Skeletal muscle satellite cell (primary cell): ENCODE results near the gene ASB14.

Source experiments
- H3K27me3 ChIP-seq: 2 replicates; pipeline ENCODE4 v1.7.0; 2013; ENCODE audit warnings: low read length; ENCODE audit not compliant: control insufficient read depth, insufficient read depth
- H3K36me3 ChIP-seq: 2 replicates; pipeline ENCODE4 v1.7.0; 2013; ENCODE audit warnings: mild to moderate bottlenecking, control low read depth, low read length; ENCODE audit not compliant: insufficient read depth
- H3K4me1 ChIP-seq: 2 replicates; pipeline ENCODE4 v1.7.0; 2013; ENCODE audit warnings: low read length; ENCODE audit not compliant: control insufficient read depth, insufficient read depth
- H3K4me2 ChIP-seq: 2 replicates; pipeline ENCODE4 v1.7.0; 2013; ENCODE audit warnings: mild to moderate bottlenecking, low read length
- H3K4me3 ChIP-seq: 2 replicates; pipeline ENCODE4 v1.7.0; 2013; ENCODE audit warnings: low read length
- H3K9ac ChIP-seq: 2 replicates; pipeline ENCODE4 v1.7.0; 2013; ENCODE audit warnings: mild to moderate bottlenecking, low read depth, low read length, moderate library complexity
- H3K9me3 ChIP-seq: replicated peaks from 2 replicates; pipeline ENCODE4 v1.7.0; 2013; ENCODE audit warnings: mild to moderate bottlenecking, control low read depth, low read length

Gene ASB14

DNA sequence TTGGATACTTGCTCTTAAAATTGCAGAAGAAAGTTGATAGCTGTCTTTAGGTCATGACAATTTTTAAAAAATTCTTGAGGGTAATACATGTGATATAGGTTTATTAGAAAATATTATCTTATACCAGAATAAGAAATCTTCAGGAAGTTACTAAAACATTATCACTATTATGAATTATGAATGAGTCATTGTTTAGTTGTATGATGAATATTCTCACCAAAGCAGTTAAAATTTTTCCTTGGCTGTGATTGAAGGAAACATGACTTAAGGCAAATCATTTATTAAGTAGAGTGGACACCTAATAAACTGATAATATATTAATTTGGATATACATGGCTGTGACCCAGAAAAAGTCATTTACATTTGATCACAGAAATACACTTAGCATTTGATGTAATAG lies 34.8 kb downstream of the ASB14 start:
- H3K36me3 ChIP-seq: peaks cover 45% of the 10 kb centered on the region
- no peak overlapping the region for H3K4me2 ChIP-seq
- no peak overlapping the region for H3K9ac ChIP-seq
- H3K4me1 ChIP-seq: peaks cover 4% of the 10 kb centered on the region
- no peak overlapping the region for H3K4me3 ChIP-seq
- no peaks in the 10 kb centered on the region for H3K27me3 ChIP-seq
- no peaks in the 10 kb centered on the region for H3K9me3 ChIP-seq

DNA sequence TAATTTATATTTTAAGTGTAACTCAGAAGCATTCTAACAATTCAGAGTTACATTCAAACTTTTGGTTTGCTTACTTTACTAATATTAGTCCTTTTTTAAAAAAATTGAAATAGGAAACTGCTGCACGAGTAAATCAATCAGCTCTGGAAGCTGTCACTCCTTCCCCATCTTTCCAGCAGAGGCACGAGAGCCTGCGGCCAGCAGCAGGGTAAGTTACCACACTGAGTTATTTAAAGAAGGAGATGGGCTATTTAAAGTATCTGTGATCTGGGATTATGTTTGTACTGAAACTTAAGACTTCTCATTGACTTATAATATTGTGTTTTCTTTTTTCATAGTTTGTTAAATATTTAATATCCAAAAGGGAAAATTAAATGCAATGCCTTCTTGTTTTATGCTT lies 35.6 kb downstream of the ASB14 start:
- Histone ChIP-seq H3K36me3 (peaks cover 42% of the 10 kb centered on the region), H3K4me3 (no peak overlapping the region), H3K4me1 (peaks cover 7% of the 10 kb centered on the region), H3K4me2 (no peak overlapping the region), H3K9me3 (no peaks in the 10 kb centered on the region), H3K27me3 (no peaks in the 10 kb centered on the region), H3K9ac (no peak overlapping the region)

DNA sequence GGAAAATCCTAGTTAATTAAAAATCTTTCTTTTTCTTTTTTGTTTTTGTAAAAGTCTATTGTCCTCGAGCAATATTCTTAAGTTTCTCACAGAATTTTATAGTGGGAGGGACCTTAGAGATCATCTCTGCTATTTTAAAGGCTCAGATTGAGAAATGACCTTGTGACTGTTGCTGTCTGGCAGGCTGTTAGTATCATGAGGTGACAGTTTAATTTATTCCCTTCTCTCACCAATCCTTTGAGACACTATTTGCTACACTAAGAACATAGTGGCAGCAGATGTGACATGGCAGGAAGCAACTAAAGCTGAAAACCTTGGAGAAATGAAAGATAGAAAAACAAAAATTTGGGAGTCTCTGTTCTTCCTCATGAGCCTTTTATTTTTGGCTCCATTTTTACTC lies 40.1 kb downstream of the ASB14 start:
- Histone ChIP-seq H3K4me2 (no peak overlapping the region), H3K9ac (no peak overlapping the region), H3K27me3 (no peaks in the 10 kb centered on the region), H3K4me1 (peaks cover 7% of the 10 kb centered on the region), H3K36me3 (peaks cover 33% of the 10 kb centered on the region), H3K4me3 (no peak overlapping the region), H3K9me3 (no peaks in the 10 kb centered on the region)

DNA sequence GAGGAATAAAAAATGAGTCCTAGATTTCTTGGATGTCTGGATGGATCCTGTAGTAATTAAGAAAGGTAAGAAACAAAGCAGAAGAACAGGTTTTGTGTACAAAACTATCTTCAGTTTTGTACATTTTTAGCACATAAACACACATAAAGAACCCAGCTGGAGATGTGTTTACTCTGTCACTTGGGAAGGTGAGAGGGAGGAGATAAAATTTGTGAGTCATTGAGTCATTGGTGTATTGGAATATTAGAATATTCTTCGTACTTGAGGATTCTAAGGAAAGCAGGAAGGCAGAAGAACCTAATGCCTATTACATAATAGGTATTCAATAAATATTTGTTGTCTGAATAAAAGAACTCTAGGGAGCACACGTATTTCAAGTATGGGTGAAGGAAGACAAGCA lies 47.5 kb downstream of the ASB14 start:
- Histone ChIP-seq H3K27me3 (no peaks in the 10 kb centered on the region), H3K9ac (no peak overlapping the region), H3K4me1 (no peaks in the 10 kb centered on the region), H3K9me3 (no peaks in the 10 kb centered on the region), H3K4me2 (no peak overlapping the region), H3K36me3 (peaks cover 58% of the 10 kb centered on the region), H3K4me3 (no peak overlapping the region)

DNA sequence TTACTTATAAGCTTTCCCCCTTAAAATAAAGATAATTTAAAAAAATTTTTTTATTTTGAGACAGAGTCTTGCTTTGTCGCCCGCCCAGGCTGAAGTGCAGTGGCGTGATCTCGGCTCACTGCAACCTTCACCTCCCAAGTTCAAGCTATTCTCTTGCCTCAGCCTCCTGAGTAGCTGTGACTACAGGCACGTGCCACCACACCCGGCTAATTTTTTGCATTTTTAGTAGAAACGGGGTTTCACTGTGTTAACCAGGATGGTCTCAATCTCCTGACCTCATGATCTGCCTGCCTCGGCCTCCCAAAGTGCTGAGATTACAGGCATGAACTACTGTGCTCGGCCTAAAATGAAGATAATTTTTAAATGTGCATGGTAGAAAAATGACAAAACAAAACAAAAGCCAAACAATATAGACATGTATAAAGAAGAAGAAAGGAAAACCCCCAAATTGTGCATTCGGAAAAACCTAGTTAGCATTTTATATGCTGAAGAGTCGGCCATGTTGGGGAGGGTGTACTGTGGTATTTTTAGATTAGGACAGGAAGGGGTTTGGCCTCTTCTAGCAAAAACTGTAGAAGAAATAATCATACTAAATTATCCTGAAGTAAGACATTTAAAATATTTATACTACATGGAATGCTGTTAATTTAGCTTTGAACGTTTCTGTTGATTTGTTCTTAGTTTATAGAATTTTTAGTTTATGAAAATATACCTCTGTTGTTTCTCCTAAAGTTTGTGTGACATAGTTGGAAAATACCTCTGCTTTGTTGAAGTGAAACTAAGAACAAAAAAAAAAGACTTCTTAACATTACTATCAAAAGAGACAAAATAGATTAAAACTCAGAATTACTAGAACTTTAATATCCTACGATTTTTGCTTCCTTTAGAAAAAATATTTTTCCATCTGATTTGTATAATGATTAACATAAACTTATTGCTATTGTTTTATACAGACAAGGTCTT lies 57.6 kb downstream of the ASB14 start:
- Histone ChIP-seq H3K27me3 (no peaks in the 10 kb centered on the region), H3K36me3 (peaks cover 13% of the 10 kb centered on the region), H3K9me3 (no peaks in the 10 kb centered on the region), H3K4me3 (no peak overlapping the region), H3K9ac (no peak overlapping the region), H3K4me2 (no peak overlapping the region), H3K4me1 (peaks cover 4% of the 10 kb centered on the region)

DNA sequence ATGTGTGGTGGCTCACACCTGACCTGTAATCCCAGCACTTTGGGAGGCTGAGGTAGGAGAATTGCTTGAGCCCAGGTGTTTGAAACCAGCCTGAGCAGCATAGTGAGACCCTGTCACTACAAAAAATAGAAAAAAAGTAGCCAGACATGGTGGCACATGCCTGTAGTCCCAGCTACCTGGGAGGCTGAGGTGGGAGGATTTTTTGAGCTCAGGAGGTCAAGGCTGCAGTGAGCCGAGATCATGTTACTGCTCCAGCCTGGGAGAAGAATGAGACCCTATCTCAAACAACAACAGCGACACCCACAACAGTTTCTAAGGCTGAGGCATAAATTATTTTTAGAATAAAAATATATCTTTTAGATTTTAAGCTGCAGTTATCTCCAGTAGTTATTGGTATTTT lies 58.7 kb downstream of the ASB14 start:
- Histone ChIP-seq H3K27me3 (no peaks in the 10 kb centered on the region), H3K4me1 (peaks cover 14% of the 10 kb centered on the region), H3K4me2 (no peak overlapping the region), H3K4me3 (no peak overlapping the region), H3K9me3 (no peaks in the 10 kb centered on the region), H3K9ac (no peak overlapping the region), H3K36me3 (peaks cover 10% of the 10 kb centered on the region)

DNA sequence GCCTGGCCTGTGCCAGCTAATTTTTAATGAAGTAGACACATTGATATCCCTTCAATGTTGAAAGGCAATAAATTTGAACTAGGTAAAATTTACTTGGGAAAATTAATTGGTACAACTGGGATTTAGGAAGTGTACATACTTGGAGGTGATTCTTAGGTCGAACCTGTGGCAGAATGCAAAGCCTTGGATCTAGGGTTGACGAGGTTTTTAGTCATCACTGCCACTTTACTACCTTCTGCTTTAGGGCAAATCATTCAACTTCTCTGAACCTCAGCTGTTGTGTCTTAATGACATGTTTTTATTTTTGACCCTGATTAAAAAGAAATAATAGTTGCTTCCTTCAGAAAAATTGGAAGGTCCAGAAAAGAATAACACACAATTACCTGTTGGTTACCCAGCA lies 62.5 kb downstream of the ASB14 start:
- peaks cover 24% of the 10 kb centered on the region for H3K4me1 ChIP-seq
- no peak overlapping the region for H3K9ac ChIP-seq
- H3K9me3 ChIP-seq: no peaks in the 10 kb centered on the region
- H3K36me3 ChIP-seq: no peaks in the 10 kb centered on the region
- H3K4me3 ChIP-seq: no peak overlapping the region
- no peaks in the 10 kb centered on the region for H3K27me3 ChIP-seq
- H3K4me2 ChIP-seq: no peak overlapping the region

DNA sequence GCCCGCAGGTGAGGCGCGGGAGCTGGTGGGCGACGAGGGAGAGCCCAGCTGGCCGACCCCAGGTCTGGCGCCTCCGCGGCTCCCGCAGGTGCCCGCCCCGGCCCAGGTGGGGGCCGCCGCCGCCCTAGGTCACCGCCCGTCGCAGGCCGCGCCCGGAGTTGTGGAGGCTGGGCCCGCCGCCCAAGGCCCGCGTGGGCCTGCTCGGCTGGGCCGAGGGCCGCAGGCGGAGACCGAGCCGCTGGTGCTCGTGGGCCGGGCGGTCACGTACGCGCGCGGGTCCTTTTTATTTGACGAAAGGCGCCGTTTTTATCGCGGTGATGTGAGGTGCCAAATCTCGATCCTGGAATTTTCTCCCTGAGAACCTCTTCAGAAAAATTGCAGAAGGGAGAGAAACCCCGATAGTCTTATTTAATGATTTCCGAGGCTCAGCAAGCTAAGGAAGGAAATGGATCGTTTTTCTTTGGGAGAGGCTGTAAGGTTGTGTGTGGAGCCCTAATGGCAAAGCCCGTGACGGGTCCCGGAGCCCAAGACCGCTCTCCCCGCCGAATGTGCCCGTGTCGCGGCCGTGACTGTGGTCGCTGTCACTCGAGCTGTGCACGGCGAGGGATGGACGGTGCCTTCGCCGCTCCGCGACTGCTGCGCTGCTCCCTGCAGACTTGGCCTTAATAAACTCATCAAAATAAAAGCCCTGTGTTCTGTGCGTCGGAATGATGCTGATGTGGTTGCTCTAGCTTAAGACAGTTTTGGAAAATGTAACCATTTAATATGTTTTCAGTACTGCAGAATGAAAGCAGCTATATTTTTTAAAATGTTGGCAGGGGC lies 64.3 kb downstream of the ASB14 start:
- Histone ChIP-seq H3K4me1 (peaks cover 24% of the 10 kb centered on the region), H3K27me3 (no peaks in the 10 kb centered on the region), H3K36me3 (no peaks in the 10 kb centered on the region), H3K4me2 (peak overlapping the region; percentile 95), H3K9me3 (no peaks in the 10 kb centered on the region), H3K9ac (peak overlapping the region; percentile 84), H3K4me3 (peak overlapping the region; percentile 95)

DNA sequence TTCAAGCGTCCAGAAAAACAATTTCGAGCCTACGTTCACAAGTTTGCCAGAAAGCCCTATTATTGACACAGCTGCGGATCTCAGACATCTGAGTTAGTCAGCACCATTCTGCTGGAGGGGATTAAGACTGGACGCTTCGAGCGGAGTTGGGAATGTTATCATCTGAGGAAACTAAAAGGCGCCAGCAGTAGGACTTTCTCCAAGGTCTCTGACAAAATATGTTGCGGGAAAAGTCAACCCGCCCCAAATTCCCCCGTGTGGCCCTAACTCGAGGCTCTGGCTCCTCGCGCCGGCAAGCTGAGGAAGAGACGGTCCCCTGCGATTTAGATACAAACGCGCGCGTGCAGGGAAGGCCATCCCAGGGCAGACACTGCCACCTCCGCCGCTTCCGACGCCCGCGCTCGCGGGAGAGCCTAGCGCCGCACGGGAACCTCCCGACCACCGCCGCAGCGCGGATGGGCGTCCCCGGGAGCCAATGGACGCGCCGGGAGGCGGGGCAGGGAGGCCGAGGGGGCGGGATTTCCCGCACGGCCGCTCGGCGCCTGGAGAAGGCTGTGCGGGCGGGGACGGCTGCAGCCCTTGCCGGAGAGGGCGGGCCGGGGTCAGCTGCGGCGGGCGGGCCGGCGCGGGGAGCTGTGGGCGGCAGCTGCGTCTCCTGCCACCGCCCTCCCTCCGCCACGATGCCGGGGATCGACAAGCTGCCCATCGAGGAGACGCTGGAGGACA lies 65.1 kb downstream of the ASB14 start, which contains the start of gene APPL1:
APPL1 (plus strand) TSS at position 526 of the 726 bp plus-strand sequence; CDS start at position 681, 155 bp downstream.
- Histone ChIP-seq H3K4me2 (peak within 1 kb of the TSS; percentile 95), H3K9me3 (no peaks in the 10 kb centered on the region), H3K27me3 (no peaks in the 10 kb centered on the region), H3K36me3 (no peaks in the 10 kb centered on the region), H3K4me3 (peak within 1 kb of the TSS; percentile 95), H3K4me1 (peaks cover 24% of the 10 kb centered on the region), H3K9ac (peak within 1 kb of the TSS; percentile 84)

DNA sequence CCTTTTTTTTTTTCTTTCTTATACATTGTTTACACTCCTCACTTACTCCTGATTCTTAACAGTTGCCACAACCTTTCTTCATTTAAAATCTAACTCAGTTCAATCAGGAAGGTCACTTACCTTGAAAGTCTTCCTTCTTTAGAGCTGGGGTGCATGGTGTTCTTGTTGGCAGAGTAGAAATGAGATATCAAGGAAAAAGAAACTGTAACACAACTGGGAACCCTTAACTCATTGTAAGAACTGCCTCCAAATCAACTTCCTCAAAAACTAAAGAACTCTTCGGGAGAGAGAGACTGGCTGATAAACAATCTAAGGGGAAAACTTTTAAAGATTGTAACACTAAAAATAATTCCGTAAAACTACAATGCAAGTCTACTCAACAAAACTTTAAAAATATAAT lies 66.3 kb downstream of the ASB14 start:
- Histone ChIP-seq H3K36me3 (no peaks in the 10 kb centered on the region), H3K4me3 (no peak overlapping the region), H3K9ac (no peak overlapping the region), H3K4me2 (no peak overlapping the region), H3K4me1 (peaks cover 24% of the 10 kb centered on the region), H3K9me3 (no peaks in the 10 kb centered on the region), H3K27me3 (no peaks in the 10 kb centered on the region)

DNA sequence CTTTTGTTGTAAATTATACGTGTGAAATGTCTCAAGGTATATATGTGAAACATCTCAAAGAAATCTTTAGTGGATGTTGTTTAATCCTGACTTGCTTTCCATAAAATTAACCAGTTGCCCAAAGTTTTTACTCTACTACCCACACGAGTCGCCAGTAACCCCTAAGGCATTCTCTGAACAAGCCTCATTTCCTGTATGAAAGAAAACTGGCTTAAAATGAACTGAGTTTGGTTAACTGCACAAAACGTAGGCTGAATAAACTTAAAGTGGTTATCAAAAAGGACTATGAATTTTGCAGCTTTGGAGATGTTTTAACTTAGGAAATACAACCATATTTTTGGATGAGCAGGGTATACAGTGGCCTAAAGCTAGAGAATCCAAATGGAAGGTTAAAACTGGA lies 67.6 kb downstream of the ASB14 start:
- peaks cover 19% of the 10 kb centered on the region for H3K4me1 ChIP-seq
- H3K4me3 ChIP-seq: no peak overlapping the region
- no peaks in the 10 kb centered on the region for H3K27me3 ChIP-seq
- H3K9ac ChIP-seq: no peak overlapping the region
- H3K36me3 ChIP-seq: no peaks in the 10 kb centered on the region
- no peak overlapping the region for H3K4me2 ChIP-seq
- no peaks in the 10 kb centered on the region for H3K9me3 ChIP-seq
